ENCODE results near the gene PPRC1. TPM values are rescaled to one million over a fixed set of nuclear protein-coding genes. Genes with fewer than 3 reads are reported as not detected.

PPRC1 gene
- total and polyA plus RNA-seq, 2 experiments from 2014 or later = 9.8 to 23.7 TPM

- 89% methylated on average over 4 of the region's 4 CpGs for WGBS (ENCODE audit: low lambda C conversion rate, missing lambda C conversion rate)
- Histone ChIP-seq H3K4me2 (no peak overlapping the region), H3K4me3 (no peak overlapping the region), H3K27me3 (no peaks in the 10 kb centered on the region), H3K36me3 (replicated peaks; ENCODE audit: insufficient read depth, low read depth) (no peaks in the 10 kb centered on the region), H3K79me2 (peaks cover 62% of the 10 kb centered on the region), H3K9me3 (ENCODE audit: low read depth) (no peaks in the 10 kb centered on the region), H3K27ac (no peak overlapping the region), H3K4me1 (ENCODE audit: insufficient read depth) (peaks cover under 1% of the 10 kb centered on the region), H4K20me1 (ENCODE audit: insufficient read depth, poor library complexity, severe bottlenecking) (peaks cover 32% of the 10 kb centered on the region), H2AFZ (no peak overlapping the region), H3K9me2 (replicated peaks; ENCODE audit: insufficient read depth) (no peaks in the 10 kb centered on the region)
- TF ChIP-seq EZH2 (IDR thresholded peaks at IDR 0.05; ENCODE audit: borderline replicate concordance) (no peak), EZH2phosphoT487 (IDR thresholded peaks at IDR 0.05; ENCODE audit: low read depth, severe bottlenecking, unreplicated experiment) (no peak)
- TF ChIP-seq, protein P1, sequence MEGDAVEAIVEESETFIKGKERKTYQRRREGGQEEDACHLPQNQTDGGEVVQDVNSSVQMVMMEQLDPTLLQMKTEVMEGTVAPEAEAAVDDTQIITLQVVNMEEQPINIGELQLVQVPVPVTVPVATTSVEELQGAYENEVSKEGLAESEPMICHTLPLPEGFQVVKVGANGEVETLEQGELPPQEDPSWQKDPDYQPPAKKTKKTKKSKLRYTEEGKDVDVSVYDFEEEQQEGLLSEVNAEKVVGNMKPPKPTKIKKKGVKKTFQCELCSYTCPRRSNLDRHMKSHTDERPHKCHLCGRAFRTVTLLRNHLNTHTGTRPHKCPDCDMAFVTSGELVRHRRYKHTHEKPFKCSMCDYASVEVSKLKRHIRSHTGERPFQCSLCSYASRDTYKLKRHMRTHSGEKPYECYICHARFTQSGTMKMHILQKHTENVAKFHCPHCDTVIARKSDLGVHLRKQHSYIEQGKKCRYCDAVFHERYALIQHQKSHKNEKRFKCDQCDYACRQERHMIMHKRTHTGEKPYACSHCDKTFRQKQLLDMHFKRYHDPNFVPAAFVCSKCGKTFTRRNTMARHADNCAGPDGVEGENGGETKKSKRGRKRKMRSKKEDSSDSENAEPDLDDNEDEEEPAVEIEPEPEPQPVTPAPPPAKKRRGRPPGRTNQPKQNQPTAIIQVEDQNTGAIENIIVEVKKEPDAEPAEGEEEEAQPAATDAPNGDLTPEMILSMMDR (IDR thresholded peaks at IDR 0.05; ENCODE audit: poor library complexity) = no peak
- no peak for DNase-seq (ENCODE audit: low spot score)
Observed at GRCh38 chr10:102140218-102140617, 7.4 kb downstream of the PPRC1 start.

DNA sequence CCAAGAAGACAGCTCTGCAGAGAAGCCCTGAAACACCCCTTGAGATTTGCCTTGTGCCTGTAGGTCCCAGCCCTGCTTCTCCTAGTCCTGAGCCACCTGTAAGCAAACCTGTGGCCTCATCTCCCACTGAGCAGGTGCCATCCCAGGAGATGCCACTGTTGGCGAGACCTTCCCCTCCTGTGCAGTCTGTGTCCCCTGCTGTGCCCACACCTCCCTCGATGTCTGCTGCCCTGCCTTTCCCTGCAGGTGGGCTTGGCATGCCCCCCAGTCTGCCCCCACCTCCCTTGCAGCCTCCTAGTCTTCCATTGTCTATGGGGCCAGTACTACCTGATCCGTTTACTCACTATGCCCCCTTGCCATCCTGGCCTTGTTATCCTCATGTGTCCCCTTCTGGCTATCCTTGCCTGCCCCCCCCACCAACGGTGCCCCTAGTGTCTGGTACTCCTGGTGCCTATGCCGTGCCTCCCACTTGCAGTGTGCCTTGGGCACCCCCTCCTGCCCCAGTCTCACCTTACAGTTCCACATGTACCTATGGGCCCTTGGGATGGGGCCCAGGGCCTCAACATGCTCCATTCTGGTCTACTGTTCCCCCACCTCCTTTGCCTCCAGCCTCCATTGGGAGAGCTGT, 8.2 kb downstream of the PPRC1 start:
- H3K27ac ChIP-seq = no peak overlapping the region
- no peaks in the 10 kb centered on the region for H3K4me1 ChIP-seq (ENCODE audit: insufficient read depth)
- no peaks in the 10 kb centered on the region for H3K9me3 ChIP-seq (ENCODE audit: low read depth)
- no peak overlapping the region for H3K4me3 ChIP-seq
- no peak overlapping the region for H3K4me2 ChIP-seq
- H3K27me3 ChIP-seq = no peaks in the 10 kb centered on the region
- TF ChIP-seq, protein P1 (IDR thresholded peaks at IDR 0.05; ENCODE audit: poor library complexity) = no peak
- H3K79me2 ChIP-seq = peaks cover 54% of the 10 kb centered on the region
- DNase-seq (ENCODE audit: low spot score) = no peak
- no peaks in the 10 kb centered on the region for H3K9me2 ChIP-seq (replicated peaks; ENCODE audit: insufficient read depth)
- peaks cover 1% of the 10 kb centered on the region for H3K36me3 ChIP-seq (replicated peaks; ENCODE audit: insufficient read depth, low read depth)
- H4K20me1 ChIP-seq (ENCODE audit: insufficient read depth, poor library complexity, severe bottlenecking) = peaks cover 24% of the 10 kb centered on the region
- WGBS (ENCODE audit: low lambda C conversion rate, missing lambda C conversion rate) = 98% methylated on average over 5 of the region's 5 CpGs
- H2AFZ ChIP-seq = no peak overlapping the region

DNA sequence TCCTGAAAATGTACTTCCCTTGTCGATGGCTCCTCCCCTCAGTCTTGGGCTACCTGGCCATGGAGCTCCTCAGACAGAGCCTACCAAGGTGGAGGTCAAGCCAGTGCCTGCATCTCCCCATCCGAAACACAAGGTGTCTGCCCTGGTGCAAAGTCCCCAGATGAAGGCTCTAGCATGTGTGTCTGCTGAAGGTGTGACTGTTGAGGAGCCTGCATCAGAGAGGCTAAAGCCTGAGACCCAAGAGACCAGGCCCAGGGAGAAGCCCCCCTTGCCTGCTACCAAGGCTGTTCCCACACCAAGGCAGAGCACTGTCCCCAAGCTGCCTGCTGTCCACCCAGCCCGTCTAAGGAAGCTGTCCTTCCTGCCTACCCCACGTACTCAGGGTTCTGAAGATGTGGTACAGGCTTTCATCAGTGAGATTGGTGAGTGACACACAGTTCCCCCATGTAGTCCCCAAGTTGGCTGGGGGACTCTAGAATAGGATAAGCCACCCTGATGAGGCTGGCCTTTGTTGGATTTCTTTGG, 8.8 kb downstream of the PPRC1 start:
- Histone ChIP-seq H3K4me3 (no peak overlapping the region), H3K9me2 (replicated peaks; ENCODE audit: insufficient read depth) (no peaks in the 10 kb centered on the region), H4K20me1 (ENCODE audit: insufficient read depth, poor library complexity, severe bottlenecking) (peaks cover 18% of the 10 kb centered on the region), H3K4me1 (ENCODE audit: insufficient read depth) (no peaks in the 10 kb centered on the region), H3K79me2 (peaks cover 48% of the 10 kb centered on the region), H3K36me3 (replicated peaks; ENCODE audit: insufficient read depth, low read depth) (peaks cover 3% of the 10 kb centered on the region), H2AFZ (no peak overlapping the region), H3K4me2 (no peak overlapping the region), H3K27me3 (no peaks in the 10 kb centered on the region), H3K27ac (no peak overlapping the region), H3K9me3 (ENCODE audit: low read depth) (no peaks in the 10 kb centered on the region)
- 93% methylated on average over 4 of the region's 4 CpGs for WGBS (ENCODE audit: low lambda C conversion rate, missing lambda C conversion rate)
- DNase-seq (ENCODE audit: low spot score) = no peak
- TF ChIP-seq, protein P1 (IDR thresholded peaks at IDR 0.05; ENCODE audit: poor library complexity) = no peak
- TF ChIP-seq EZH2 (IDR thresholded peaks at IDR 0.05; ENCODE audit: borderline replicate concordance) (no peak), EZH2phosphoT487 (IDR thresholded peaks at IDR 0.05; ENCODE audit: low read depth, severe bottlenecking, unreplicated experiment) (no peak)

Data from hepatocyte (in vitro differentiated cells).